WTC11 (cell line): Measurements from ENCODE around the gene C9.
"Not testable (repeated sequence)": the region's sequence is repeated elsewhere in the genome, so short reads cannot be mapped to it uniquely, and the experiment has no call there.

Source experiments
- ETV6 ChIP-seq: sonication (generic); formaldehyde crosslinking; IDR thresholded peaks from 2 replicates; pipeline ENCODE4 v1.8.1; 2022; ENCODE audit warnings: mild to moderate bottlenecking, missing genetic modification reagents
- IRF2 ChIP-seq: sonication (generic); formaldehyde crosslinking; IDR thresholded peaks from 2 replicates; pipeline ENCODE4 v1.8.0; 2022; ENCODE audit warnings: low read depth, missing genetic modification reagents, borderline replicate concordance
- SP1 ChIP-seq: sonication (generic); formaldehyde crosslinking; conservative IDR thresholded peaks from 2 replicates; pipeline ENCODE4 v1.8.1; 2022; ENCODE audit warnings: missing genetic modification reagents
- TCF7 ChIP-seq: sonication (generic); formaldehyde crosslinking; IDR thresholded peaks from 2 replicates; pipeline ENCODE4 v1.8.0; 2022; ENCODE audit warnings: mild to moderate bottlenecking, low read depth, missing genetic modification reagents, moderate library complexity
- ZBTB21 ChIP-seq: sonication (generic); formaldehyde crosslinking; IDR thresholded peaks from 2 replicates; pipeline ENCODE4 v1.8.1; 2023; ENCODE audit warnings: mild to moderate bottlenecking, missing genetic modification reagents, borderline replicate concordance
- TF ChIP-seq, protein P1 (sequence below): sonication (generic); formaldehyde crosslinking; IDR thresholded peaks from 2 replicates; pipeline ENCODE4 v1.8.0; 2022; ENCODE audit warnings: mild to moderate bottlenecking, missing genetic modification reagents
- TF ChIP-seq, protein P2 (sequence below): fragments of 200-600 bp; IDR thresholded peaks from 2 replicates; pipeline ENCODE4 v1.8.0; 2022; ENCODE audit warnings: antibody characterized with exemption

DNA sequence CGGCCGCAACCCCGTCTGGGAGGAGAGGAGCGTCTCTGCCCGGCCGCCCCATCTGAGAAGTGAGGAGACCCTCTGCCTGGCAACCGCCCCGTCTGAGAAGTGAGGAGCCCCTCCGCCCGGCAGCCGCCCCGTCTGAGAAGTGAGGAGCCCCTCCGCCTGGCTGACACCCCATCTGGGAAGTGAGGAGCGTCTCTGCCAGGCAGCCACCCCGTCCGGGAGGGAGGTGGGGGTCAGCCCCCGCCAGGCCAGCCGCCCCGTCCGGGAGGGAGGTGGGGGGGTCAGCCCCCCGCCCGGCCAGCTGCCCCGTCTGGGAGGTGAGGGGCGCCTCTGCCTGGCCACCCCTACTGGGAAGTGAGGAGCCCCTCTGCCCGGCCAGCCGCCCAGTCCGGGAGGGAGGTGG, 30.0 kb downstream of the C9 start:
- not testable (repeated sequence) for TF ChIP-seq IRF2 (CRISPR knock-in tag); SP1 (CRISPR knock-in tag); ZBTB21; ETV6 (CRISPR knock-in tag); TCF7 (CRISPR knock-in tag)
- TF ChIP-seq, protein P1, sequence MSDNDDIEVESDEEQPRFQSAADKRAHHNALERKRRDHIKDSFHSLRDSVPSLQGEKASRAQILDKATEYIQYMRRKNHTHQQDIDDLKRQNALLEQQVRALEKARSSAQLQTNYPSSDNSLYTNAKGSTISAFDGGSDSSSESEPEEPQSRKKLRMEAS, result not testable (repeated sequence)
- TF ChIP-seq, protein P2, sequence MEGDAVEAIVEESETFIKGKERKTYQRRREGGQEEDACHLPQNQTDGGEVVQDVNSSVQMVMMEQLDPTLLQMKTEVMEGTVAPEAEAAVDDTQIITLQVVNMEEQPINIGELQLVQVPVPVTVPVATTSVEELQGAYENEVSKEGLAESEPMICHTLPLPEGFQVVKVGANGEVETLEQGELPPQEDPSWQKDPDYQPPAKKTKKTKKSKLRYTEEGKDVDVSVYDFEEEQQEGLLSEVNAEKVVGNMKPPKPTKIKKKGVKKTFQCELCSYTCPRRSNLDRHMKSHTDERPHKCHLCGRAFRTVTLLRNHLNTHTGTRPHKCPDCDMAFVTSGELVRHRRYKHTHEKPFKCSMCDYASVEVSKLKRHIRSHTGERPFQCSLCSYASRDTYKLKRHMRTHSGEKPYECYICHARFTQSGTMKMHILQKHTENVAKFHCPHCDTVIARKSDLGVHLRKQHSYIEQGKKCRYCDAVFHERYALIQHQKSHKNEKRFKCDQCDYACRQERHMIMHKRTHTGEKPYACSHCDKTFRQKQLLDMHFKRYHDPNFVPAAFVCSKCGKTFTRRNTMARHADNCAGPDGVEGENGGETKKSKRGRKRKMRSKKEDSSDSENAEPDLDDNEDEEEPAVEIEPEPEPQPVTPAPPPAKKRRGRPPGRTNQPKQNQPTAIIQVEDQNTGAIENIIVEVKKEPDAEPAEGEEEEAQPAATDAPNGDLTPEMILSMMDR, result not testable (repeated sequence)
